Testis (tissue), 3 donors: ENCODE results near the gene MAEA. TPM values are rescaled to one million over a fixed set of nuclear protein-coding genes. Genes with fewer than 3 reads are reported as not detected.

ENCODE experiments used
- DNase-seq: peaks from one replicate; pipeline ENCODE4 v3.0.0-alpha.2; 2019
- H3K27ac ChIP-seq, 2 donors: fragments of 200-600 bp; sonication (generic); one replicate each; pipeline ENCODE4 v1.5.1; 2019
- H3K27me3 ChIP-seq: fragments of 200-600 bp; sonication (generic); one replicate; pipeline ENCODE4 v1.5.1; 2019
- H3K36me3 ChIP-seq: fragments of 200-600 bp; sonication (generic); one replicate; pipeline ENCODE4 v1.5.1; 2017; ENCODE audit warnings: low read depth; ENCODE audit errors: missing control alignments
- H3K4me1 ChIP-seq: fragments of 200-600 bp; sonication (generic); one replicate; pipeline ENCODE4 v1.5.1; 2019
- H3K4me3 ChIP-seq, 2 donors: fragments of 200-600 bp; sonication (generic); one replicate each; pipeline ENCODE4 v1.5.1; 2017 to 2019
- H3K9me3 ChIP-seq: fragments of 200-600 bp; sonication (generic); one replicate; pipeline ENCODE4 v1.5.1; 2017
- POLR2A ChIP-seq: fragments of 450-650 bp; IDR thresholded peaks from one replicate; pipeline ENCODE4 v1.6.1; 2017; ENCODE audit warnings: antibody characterized with exemption, mild to moderate bottlenecking, moderate library complexity
- WGBS, 2 donors: methylation state at CpG; one replicate each; pipeline ENCODE4 v1.1.5; 2018; 5-methylcytosine and 5-hydroxymethylcytosine counted together
- intact Hi-C: fragments of 100-400 bp; cut with DNase I; formaldehyde crosslinking; loops from one replicate; pipeline ENCODE4 v1.15.1; 2023; ENCODE audit warnings: low total_unique reads
- polyA plus RNA-seq: library from polyadenylated mRNA; stranded (reverse); fragments of 350-450 nt; fragmentation: Illumina TruSeq; extraction: RNeasy Lipid Tissue Mini Kit (QIAGEN cat#74804); gene quantifications from one replicate; pipeline ENCODE4 v1.2.3, GENCODE V29; 2014; ENCODE audit warnings: low read depth, low replicate concordance; ENCODE audit not compliant: insufficient read depth
- total RNA-seq, 2 donors: library from RNA; depleted of rRNA; stranded (reverse); fragments of >200 nt; gene quantifications; one replicate each; pipeline ENCODE4 v1.2.3, GENCODE V29; 2016
- TF ChIP-seq, protein P1 (sequence below), 3 experiments: fragments of 450-650 bp in 2 of 3; fragments of 200-600 bp in 1 of 3; sonication (generic) in 1 of 3; IDR thresholded peaks; one replicate each; pipeline ENCODE4 v1.5.1; 2016 to 2019; ENCODE audit warnings: antibody characterized with exemption in 3 of 3, mild to moderate bottlenecking in 2 of 3, moderate library complexity in 1 of 3

The MAEA gene
- total and polyA plus RNA-seq, 3 donors from 2014 or later, result 71.2 to 129 (median 94.2) TPM

DNA sequence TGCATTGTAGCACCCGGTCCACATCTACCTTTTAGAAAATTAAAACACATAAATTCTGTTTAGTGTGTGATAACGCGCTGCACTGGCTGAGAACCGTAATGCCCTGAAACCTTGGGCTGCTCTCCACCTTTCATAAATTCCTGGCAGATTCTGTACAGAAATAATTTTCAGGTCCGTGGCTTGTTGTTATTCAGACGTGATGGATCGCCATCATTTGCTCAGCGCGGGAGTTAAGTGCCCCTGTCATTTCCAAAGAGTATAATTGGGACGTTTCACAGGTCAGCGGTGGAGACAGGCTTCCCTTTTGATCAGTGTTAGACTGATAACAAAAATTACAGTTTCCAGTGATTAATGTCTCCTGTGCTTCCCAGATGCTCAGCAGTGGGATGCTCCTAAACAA lies 73.8 kb downstream of the MAEA start:
- H3K4me1 ChIP-seq, result no peaks in the 10 kb centered on the region
- TF ChIP-seq, protein P1, sequence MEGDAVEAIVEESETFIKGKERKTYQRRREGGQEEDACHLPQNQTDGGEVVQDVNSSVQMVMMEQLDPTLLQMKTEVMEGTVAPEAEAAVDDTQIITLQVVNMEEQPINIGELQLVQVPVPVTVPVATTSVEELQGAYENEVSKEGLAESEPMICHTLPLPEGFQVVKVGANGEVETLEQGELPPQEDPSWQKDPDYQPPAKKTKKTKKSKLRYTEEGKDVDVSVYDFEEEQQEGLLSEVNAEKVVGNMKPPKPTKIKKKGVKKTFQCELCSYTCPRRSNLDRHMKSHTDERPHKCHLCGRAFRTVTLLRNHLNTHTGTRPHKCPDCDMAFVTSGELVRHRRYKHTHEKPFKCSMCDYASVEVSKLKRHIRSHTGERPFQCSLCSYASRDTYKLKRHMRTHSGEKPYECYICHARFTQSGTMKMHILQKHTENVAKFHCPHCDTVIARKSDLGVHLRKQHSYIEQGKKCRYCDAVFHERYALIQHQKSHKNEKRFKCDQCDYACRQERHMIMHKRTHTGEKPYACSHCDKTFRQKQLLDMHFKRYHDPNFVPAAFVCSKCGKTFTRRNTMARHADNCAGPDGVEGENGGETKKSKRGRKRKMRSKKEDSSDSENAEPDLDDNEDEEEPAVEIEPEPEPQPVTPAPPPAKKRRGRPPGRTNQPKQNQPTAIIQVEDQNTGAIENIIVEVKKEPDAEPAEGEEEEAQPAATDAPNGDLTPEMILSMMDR (IDR thresholded peaks at IDR 0.05), result no peak
- no peak for TF ChIP-seq POLR2A
- no peaks in the 10 kb centered on the region for H3K9me3 ChIP-seq
- no peak overlapping the region for H3K4me3 ChIP-seq
- H3K27ac ChIP-seq, result no peak overlapping the region
- intact Hi-C loops, result no loop called here
- no peak for DNase-seq
- H3K27me3 ChIP-seq, result no peaks in the 10 kb centered on the region
- H3K36me3 ChIP-seq, result no peaks in the 10 kb centered on the region
- WGBS, 2 donors, result 79 to 83% methylated on average over 11 of the region's 11 CpGs

DNA sequence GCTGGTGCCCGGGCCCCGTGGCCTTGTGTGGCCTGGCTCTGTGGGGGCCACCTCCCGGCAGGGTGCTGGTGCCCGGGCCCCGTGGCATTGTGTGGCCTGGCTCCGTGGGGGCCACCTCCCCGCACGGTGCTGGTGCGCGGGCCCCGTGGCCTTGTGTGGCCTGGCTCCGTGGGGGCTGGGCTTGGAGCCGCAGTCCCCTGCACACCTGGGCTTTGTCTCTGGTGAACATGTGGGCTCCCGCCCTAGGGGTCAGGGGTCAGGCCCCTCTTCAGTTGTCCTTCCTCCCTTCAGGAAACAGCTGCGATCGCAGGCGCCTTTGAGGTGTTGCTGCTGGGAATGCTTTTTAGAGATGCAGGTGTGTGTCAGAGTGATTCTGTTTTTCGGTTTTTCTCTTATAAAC lies 74.5 kb downstream of the MAEA start:
- no peak overlapping the region for H3K4me3 ChIP-seq
- TF ChIP-seq, protein P1 (IDR thresholded peaks at IDR 0.05), result no peak
- no peak for TF ChIP-seq POLR2A
- H3K4me1 ChIP-seq, result no peaks in the 10 kb centered on the region
- no peaks in the 10 kb centered on the region for H3K36me3 ChIP-seq
- DNase-seq, result no peak
- intact Hi-C loops, result no loop called here
- no peak overlapping the region for H3K27ac ChIP-seq
- 91 to 100% methylated on average over 4 to 12 of the region's 18 CpGs for whole genome bisulfite sequencing, 2 donors
- no peaks in the 10 kb centered on the region for H3K9me3 ChIP-seq
- H3K27me3 ChIP-seq, result no peaks in the 10 kb centered on the region

DNA sequence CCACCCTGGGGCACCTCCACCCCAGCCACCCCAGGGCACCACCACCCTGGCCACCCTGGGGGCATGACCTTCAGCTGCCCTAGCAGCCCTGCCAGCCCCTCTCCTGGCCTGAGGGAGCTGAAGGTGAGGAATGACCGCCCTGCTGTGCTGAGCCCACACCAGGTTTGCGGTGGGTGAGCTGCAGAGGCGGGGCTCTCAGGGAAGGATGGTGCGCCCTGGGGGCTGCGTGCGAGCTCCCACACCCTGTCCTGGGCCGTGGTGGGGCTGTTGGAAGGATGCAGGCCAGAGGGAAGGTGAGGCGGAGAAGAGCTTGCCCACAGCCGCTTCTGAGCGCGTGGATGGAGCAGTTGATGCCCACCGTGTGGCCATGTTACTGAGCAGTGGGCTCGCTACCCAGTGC lies 75.1 kb downstream of the MAEA start:
- Histone ChIP-seq H3K36me3 (no peaks in the 10 kb centered on the region), H3K27ac (no peak overlapping the region), H3K27me3 (no peaks in the 10 kb centered on the region), H3K4me1 (no peaks in the 10 kb centered on the region), H3K4me3 (no peak overlapping the region), H3K9me3 (no peaks in the 10 kb centered on the region)
- no peak for TF ChIP-seq POLR2A
- DNase-seq, result no peak
- WGBS, 2 donors, result 90 to 99% methylated on average over 10 to 13 of the region's 13 CpGs
- intact Hi-C loops, result no loop called here

DNA sequence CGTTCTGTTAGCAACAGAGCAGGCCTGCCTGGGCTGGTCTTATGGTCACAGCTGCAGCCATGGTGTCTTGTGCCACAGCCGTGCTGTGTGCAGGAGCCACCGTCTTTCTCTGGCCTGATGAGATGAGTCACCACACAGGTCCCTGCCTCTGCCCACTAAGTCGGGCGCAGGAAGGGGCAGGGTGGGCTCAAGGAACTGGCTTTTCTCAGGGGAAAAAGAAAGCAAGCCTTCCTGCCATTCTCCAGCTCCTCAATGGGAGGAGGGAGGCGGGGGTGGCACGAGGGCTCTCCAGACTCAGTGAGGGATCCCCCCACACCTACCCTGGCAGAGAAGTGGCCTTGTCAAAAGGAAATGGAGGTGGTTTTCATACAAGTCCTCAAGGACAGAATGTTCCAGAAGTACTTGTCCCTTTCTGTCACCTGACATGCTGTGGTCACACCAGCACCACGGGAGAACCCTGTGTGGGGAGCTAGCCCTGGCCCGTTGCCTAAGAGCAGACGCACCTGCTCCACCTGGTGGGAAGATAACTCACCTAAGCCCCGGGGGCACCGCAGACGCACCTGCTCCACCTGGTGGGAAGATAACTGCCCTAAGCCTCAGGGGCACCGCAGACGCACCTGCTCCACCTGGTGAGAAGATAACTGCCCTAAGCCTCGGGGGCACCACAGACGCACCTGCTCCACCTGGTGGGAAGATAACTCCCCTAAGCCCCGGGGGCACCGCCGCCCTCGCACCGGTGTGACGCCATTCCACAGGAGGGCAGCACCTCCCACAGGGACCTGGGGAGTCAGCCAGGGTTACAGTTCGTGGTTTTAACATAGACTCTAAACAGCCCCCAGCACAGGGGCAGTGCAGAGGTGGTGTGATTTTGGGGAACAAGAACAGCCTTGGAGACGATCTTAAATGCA lies 75.8 kb downstream of the MAEA start:
- 84 to 86% methylated on average over 8 to 24 of the region's 25 CpGs for WGBS, 2 donors
- Histone ChIP-seq H3K27ac (no peak overlapping the region), H3K27me3 (no peaks in the 10 kb centered on the region), H3K36me3 (no peaks in the 10 kb centered on the region), H3K9me3 (no peaks in the 10 kb centered on the region), H3K4me1 (no peaks in the 10 kb centered on the region), H3K4me3 (no peak overlapping the region)
- no peak for DNase-seq
- intact Hi-C loops, result no loop called here
- TF ChIP-seq, protein P1 (IDR thresholded peaks at IDR 0.05), result peak in 1 of 3 experiments; percentile 9
- no peak for TF ChIP-seq POLR2A

DNA sequence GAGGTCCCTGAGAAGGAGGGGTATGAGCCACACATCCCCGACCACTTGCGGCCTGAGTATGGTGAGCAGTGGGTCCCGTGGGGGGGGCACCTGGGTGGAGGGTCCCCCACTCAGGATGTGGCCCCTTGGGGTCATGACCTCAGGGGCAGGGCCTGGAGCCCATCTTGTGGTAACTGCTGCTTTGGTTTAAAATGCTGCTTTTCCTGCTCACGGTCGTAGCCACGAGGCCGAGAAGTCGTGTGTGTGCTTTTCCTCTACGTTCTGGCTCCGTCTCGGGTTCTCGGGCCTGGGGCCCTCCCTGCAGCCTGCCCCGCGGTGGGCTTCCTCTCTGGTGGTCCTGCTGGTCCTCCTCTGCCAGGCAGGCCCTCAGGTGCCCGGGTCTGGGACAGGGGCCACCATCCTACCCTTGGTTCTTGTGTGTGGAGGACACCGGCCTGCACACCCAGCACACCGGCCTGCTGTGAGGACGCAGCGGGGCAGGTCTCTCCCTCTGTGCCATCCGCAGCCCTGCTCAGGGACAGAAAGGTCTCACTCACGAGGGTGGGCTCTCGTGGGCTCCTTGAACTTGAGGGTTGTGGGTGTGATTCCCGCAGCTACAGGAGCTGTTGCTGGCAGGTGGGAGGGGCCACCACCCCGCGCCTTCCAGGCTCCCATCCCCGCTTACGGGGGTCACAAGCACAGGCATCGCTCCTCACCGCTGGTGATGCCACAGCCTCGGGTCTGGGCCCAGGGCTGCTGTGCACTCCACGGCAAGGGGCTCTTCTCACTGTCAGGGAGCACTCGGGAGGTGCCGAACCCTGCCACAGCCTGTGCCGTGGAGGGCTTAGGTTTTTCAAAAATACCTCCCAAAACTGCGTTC lies 76.9 kb downstream of the MAEA start:
- Histone ChIP-seq H3K4me3 (no peak overlapping the region), H3K27me3 (no peaks in the 10 kb centered on the region), H3K27ac (no peak overlapping the region), H3K9me3 (no peaks in the 10 kb centered on the region), H3K4me1 (no peaks in the 10 kb centered on the region), H3K36me3 (no peaks in the 10 kb centered on the region)
- DNase-seq, result no peak
- no peak for TF ChIP-seq POLR2A
- TF ChIP-seq, protein P1 (IDR thresholded peaks at IDR 0.05), result no peak
- intact Hi-C loops, result no loop called here
- 93 to 97% methylated on average over 23 to 35 of the region's 35 CpGs for WGBS, 2 donors
